H1 (cell line): Measurements from ENCODE around the gene CYP26C1. TPM values are rescaled to one million over a fixed set of nuclear protein-coding genes. Genes with fewer than 3 reads are reported as not detected.

Experiments
- RNF2 ChIP-seq: fragments of 200-900, 300-1000 bp; sonication (generic); IDR thresholded peaks from 2 replicates; pipeline ENCODE4 v1.7.1; 2016; ENCODE audit warnings: borderline replicate concordance, low read depth, mild to moderate bottlenecking, antibody characterized with exemption, low read length; ENCODE audit not compliant: poor library complexity, severe bottlenecking; ENCODE audit errors: missing control alignments
- polyA plus RNA-seq, 7 experiments: library from polyadenylated mRNA; depleted of rRNA in 3 of 7; stranded (reverse) in 5 of 7; unstranded in 2 of 7; fragments of >200 nt in 5 of 7; fragments of 200-250 nt in 2 of 7; gene quantifications; 1 replicate in 5 of 7; 2 replicates in 1 of 7; 4 replicates in 1 of 7; pipeline versions ENCODE4 v1.2.1 to v1.2.3, GENCODE V29; 2011 to 2013; ENCODE audit warnings: missing spikeins in 2 of 7, mixed read lengths in 2 of 7
- total RNA-seq: library from RNA; stranded (reverse); fragmentation: NEBNext Ultra II Directional; extraction: Animal tissue kit (Norgen Biotek cat#: 25700); gene quantifications from 2 replicates; pipeline ENCODE4 v1.2.1, GENCODE V29; 2021

CYP26C1 gene
- total and polyA plus RNA-seq, 2 of the 8 experiments (the other 6 are each of a cell fraction or from before 2014, with no cell fraction given), result 0.12 to 0.28 TPM

- TF ChIP-seq RNF2, result no peak
Measured at GRCh38 chr10:93085272-93085859, 24.8 kb downstream of the CYP26C1 start (continued).
